DOHH2 (cell line): ENCODE data around the gene ZFP92.
A peak's percentile ranks its signal among the peaks of the same experiment; 100 is the strongest.

Source experiments
- H3F3A ChIP-seq: fragments of 200-600 bp; sonication (generic), shearing (Covaris generic); 2 replicates; pipeline ENCODE4 v1.6.0; 2016; ENCODE audit warnings: antibody characterized with exemption, mild to moderate bottlenecking; ENCODE audit not compliant: control insufficient read depth, insufficient read depth
- H3K27ac ChIP-seq: fragments of 200-600 bp; sonication (generic); 2 replicates; pipeline ENCODE4 v1.5.1; 2014; ENCODE audit warnings: low read depth, mild to moderate bottlenecking, low read length, moderate library complexity
- H3K27me3 ChIP-seq: fragments of 200-600 bp; sonication (generic); 2 replicates; pipeline ENCODE4 v1.6.1; 2014; ENCODE audit warnings: mild to moderate bottlenecking, low read length, mixed read lengths; ENCODE audit not compliant: control insufficient read depth
- H3K36me3 ChIP-seq: fragments of 200-600 bp; sonication (generic); 2 replicates; pipeline ENCODE4 v1.6.1; 2014; ENCODE audit warnings: mild to moderate bottlenecking, low read length, moderate library complexity, mixed read lengths; ENCODE audit not compliant: control insufficient read depth
- H3K4me1 ChIP-seq: fragments of 200-600 bp; sonication (generic); 2 replicates; pipeline ENCODE4 v1.6.1; 2014; ENCODE audit warnings: mild to moderate bottlenecking, low read length, mixed read lengths; ENCODE audit not compliant: control insufficient read depth
- H3K4me2 ChIP-seq: fragments of 200-600 bp; sonication (generic); 2 replicates; pipeline ENCODE4 v1.6.0; 2014; ENCODE audit warnings: mild to moderate bottlenecking, low read length, moderate library complexity
- H3K4me3 ChIP-seq: fragments of 200-600 bp; sonication (generic); 2 replicates; pipeline ENCODE4 v1.5.1; 2014; ENCODE audit warnings: mild to moderate bottlenecking, low read length, mixed read lengths
- H3K79me2 ChIP-seq: fragments of 200-600 bp; sonication (generic); 2 replicates; pipeline ENCODE4 v1.6.1; 2014; ENCODE audit warnings: mild to moderate bottlenecking, low read length, mixed read lengths; ENCODE audit not compliant: control insufficient read depth
- H3K9me2 ChIP-seq: fragments of 200-600 bp; sonication (generic); replicated peaks from 2 replicates; pipeline ENCODE4 v1.6.1; 2014; ENCODE audit warnings: mild to moderate bottlenecking, low read length, mixed read lengths; ENCODE audit not compliant: control insufficient read depth
- H3K9me3 ChIP-seq: fragments of 200-600 bp; sonication (generic); 2 replicates; pipeline ENCODE4 v1.6.1; 2014; ENCODE audit warnings: antibody characterized with exemption, low read length, mixed read lengths; ENCODE audit not compliant: control insufficient read depth, insufficient read depth
- H4K20me1 ChIP-seq: fragments of 200-600 bp; sonication (generic); 2 replicates; pipeline ENCODE4 v1.6.0; 2014; ENCODE audit warnings: low read depth, mild to moderate bottlenecking, antibody characterized with exemption, low read length, moderate library complexity; ENCODE audit not compliant: control insufficient read depth, insufficient read depth
- EZH2phosphoT487 ChIP-seq: fragments of 200-600 bp; sonication (generic); IDR thresholded peaks from 2 replicates; pipeline ENCODE4 v1.6.1; 2017; ENCODE audit warnings: borderline replicate concordance, mild to moderate bottlenecking, antibody characterized with exemption, low read length, moderate library complexity, mixed read lengths
- TF ChIP-seq, protein P1 (sequence below): fragments of 200-600 bp; sonication (generic); IDR thresholded peaks from one replicate; pipeline ENCODE4 v1.5.1; 2014; ENCODE audit warnings: antibody characterized with exemption, mild to moderate bottlenecking, low read depth, low read length; ENCODE audit not compliant: poor library complexity, severe bottlenecking

ZFP92 gene

DNA sequence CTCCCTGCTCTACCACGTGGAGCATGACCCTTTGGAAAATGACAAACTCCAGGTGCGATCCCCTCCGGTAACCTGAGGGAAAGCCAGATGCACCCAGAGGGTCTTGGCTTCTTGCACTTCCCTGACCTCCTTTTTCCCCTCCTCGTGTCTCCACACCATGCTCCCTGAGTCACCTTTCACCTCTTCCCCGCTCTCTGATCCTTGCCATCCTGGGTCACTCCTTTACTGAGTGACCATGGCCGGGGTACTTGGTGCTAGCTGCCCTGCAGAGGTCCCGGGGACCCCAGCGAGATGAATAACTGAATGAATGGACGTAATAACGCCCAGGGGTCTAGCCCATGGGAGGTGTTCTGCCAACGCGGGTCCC, 401 bp upstream of the ZFP92 start:
- Histone ChIP-seq H3K27me3 (no peaks in the 10 kb centered on the region), H3K4me1 (peaks cover 19% of the 10 kb centered on the region), H3K4me2 (peak overlapping the region; percentile 77), H3F3A (no peaks in the 10 kb centered on the region), H3K27ac (no peak overlapping the region), H3K4me3 (peak overlapping the region; percentile 74), H3K9me3 (no peaks in the 10 kb centered on the region), H3K79me2 (peaks cover 3% of the 10 kb centered on the region; the same call in 1 of the 2 replicates), H3K36me3 (no peaks in the 10 kb centered on the region), H3K9me2 (no peaks in the 10 kb centered on the region), H4K20me1 (no peaks in the 10 kb centered on the region)
- TF ChIP-seq, protein P1, sequence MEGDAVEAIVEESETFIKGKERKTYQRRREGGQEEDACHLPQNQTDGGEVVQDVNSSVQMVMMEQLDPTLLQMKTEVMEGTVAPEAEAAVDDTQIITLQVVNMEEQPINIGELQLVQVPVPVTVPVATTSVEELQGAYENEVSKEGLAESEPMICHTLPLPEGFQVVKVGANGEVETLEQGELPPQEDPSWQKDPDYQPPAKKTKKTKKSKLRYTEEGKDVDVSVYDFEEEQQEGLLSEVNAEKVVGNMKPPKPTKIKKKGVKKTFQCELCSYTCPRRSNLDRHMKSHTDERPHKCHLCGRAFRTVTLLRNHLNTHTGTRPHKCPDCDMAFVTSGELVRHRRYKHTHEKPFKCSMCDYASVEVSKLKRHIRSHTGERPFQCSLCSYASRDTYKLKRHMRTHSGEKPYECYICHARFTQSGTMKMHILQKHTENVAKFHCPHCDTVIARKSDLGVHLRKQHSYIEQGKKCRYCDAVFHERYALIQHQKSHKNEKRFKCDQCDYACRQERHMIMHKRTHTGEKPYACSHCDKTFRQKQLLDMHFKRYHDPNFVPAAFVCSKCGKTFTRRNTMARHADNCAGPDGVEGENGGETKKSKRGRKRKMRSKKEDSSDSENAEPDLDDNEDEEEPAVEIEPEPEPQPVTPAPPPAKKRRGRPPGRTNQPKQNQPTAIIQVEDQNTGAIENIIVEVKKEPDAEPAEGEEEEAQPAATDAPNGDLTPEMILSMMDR = no peak
- TF ChIP-seq EZH2phosphoT487 = no peak

GRCh38 chrX:153411988-153412574, 809 bp downstream of the ZFP92 start:
- TF ChIP-seq, protein P1 = no peak
- TF ChIP-seq EZH2phosphoT487 = no peak
- H3K27ac ChIP-seq = no peak overlapping the region
- peaks cover 3% of the 10 kb centered on the region; the same call in 1 of the 2 replicates for H3K79me2 ChIP-seq
- no peaks in the 10 kb centered on the region for H4K20me1 ChIP-seq
- H3F3A ChIP-seq = no peaks in the 10 kb centered on the region
- no peaks in the 10 kb centered on the region for H3K36me3 ChIP-seq
- peaks cover 19% of the 10 kb centered on the region for H3K4me1 ChIP-seq
- no peaks in the 10 kb centered on the region for H3K9me3 ChIP-seq
- H3K9me2 ChIP-seq = no peaks in the 10 kb centered on the region
- peak overlapping the region; percentile 77 for H3K4me2 ChIP-seq
- no peaks in the 10 kb centered on the region for H3K27me3 ChIP-seq
- peak overlapping the region; percentile 74 for H3K4me3 ChIP-seq

- no peak overlapping the region for H3K27ac ChIP-seq
- H3K4me2 ChIP-seq = peak overlapping the region; percentile 77; the same call in 1 of the 2 replicates
- no peaks in the 10 kb centered on the region for H3K9me2 ChIP-seq
- H3K36me3 ChIP-seq = no peaks in the 10 kb centered on the region
- peak overlapping the region; percentile 74 for H3K4me3 ChIP-seq
- TF ChIP-seq EZH2phosphoT487 = no peak
- TF ChIP-seq, protein P1 = no peak
- no peaks in the 10 kb centered on the region for H3K27me3 ChIP-seq
- H4K20me1 ChIP-seq = no peaks in the 10 kb centered on the region
- peaks cover 19% of the 10 kb centered on the region for H3K4me1 ChIP-seq
- no peaks in the 10 kb centered on the region for H3K9me3 ChIP-seq
- H3K79me2 ChIP-seq = peaks cover 3% of the 10 kb centered on the region; the same call in 1 of the 2 replicates
- no peaks in the 10 kb centered on the region for H3F3A ChIP-seq
Observed at GRCh38 chrX:153412746-153413720, 1.8 kb downstream of the ZFP92 start.
